ENCODE data around the gene RBM18.

The RBM18 gene

GRCh38 chr9:122228568-122229484 lies 35.8 kb downstream of the RBM18 start, which contains the start of gene LHX6:
LHX6 (minus strand) TSS chr9:122228957; CDS start chr9:122228740, 217 bp downstream.
- Histone ChIP-seq H3K27ac (ENCODE audit: low read length) (no peak within 1 kb of the TSS), H3K9me3 (ENCODE audit: insufficient read depth, low read depth, low read length) (peaks cover 6% of the 10 kb centered on the region; the same call in 1 of the 2 replicates), H3K9ac (ENCODE audit: low read depth, low read length) (no peak within 1 kb of the TSS), H3K36me3 (ENCODE audit: insufficient read depth, low read depth, low read length) (no peaks in the 10 kb centered on the region), H3K27me3 (ENCODE audit: insufficient read depth, low read length) (peaks cover 100% of the 10 kb centered on the region), H3K4me1 (ENCODE audit: insufficient read depth, low read length) (peaks cover 4% of the 10 kb centered on the region; the same call in 1 of the 2 replicates), H3K4me3 (ENCODE audit: low read length) (peak within 1 kb of the TSS; percentile 45; the same call in 1 of the 2 replicates)

- H3K27me3 ChIP-seq (ENCODE audit: insufficient read depth, low read length) = peaks cover 100% of the 10 kb centered on the region
- no peaks in the 10 kb centered on the region for H3K36me3 ChIP-seq (ENCODE audit: insufficient read depth, low read depth, low read length)
- no peak overlapping the region for H3K27ac ChIP-seq (ENCODE audit: low read length)
- H3K9me3 ChIP-seq (ENCODE audit: insufficient read depth, low read depth, low read length) = peaks cover 6% of the 10 kb centered on the region; the same call in 1 of the 2 replicates
- H3K4me3 ChIP-seq (ENCODE audit: low read length) = peak overlapping the region; percentile 45; the same call in 1 of the 2 replicates
- H3K9ac ChIP-seq (ENCODE audit: low read depth, low read length) = no peak overlapping the region
- peaks cover 4% of the 10 kb centered on the region; the same call in 1 of the 2 replicates for H3K4me1 ChIP-seq (ENCODE audit: insufficient read depth, low read length)
These were observed 36.5 kb downstream of the RBM18 start for GRCh38 chr9:122228191-122228567.

- no peak overlapping the region for H3K9ac ChIP-seq (ENCODE audit: low read depth, low read length)
- peaks cover 100% of the 10 kb centered on the region for H3K27me3 ChIP-seq (ENCODE audit: insufficient read depth, low read length)
- peaks cover 6% of the 10 kb centered on the region; the same call in 1 of the 2 replicates for H3K9me3 ChIP-seq (ENCODE audit: insufficient read depth, low read depth, low read length)
- H3K4me1 ChIP-seq (ENCODE audit: insufficient read depth, low read length) = no peaks in the 10 kb centered on the region
- no peak overlapping the region for H3K27ac ChIP-seq (ENCODE audit: low read length)
- peak overlapping the region; percentile 48 for H3K4me3 ChIP-seq (ENCODE audit: low read length)
- H3K36me3 ChIP-seq (ENCODE audit: insufficient read depth, low read depth, low read length) = no peaks in the 10 kb centered on the region
These were observed 37.1 kb downstream of the RBM18 start for GRCh38 chr9:122227575-122227900.

- no peak overlapping the region for H3K9ac ChIP-seq (ENCODE audit: low read depth, low read length)
- H3K9me3 ChIP-seq (ENCODE audit: insufficient read depth, low read depth, low read length) = peaks cover 6% of the 10 kb centered on the region; the same call in 1 of the 2 replicates
- H3K27ac ChIP-seq (ENCODE audit: low read length) = no peak overlapping the region
- H3K27me3 ChIP-seq (ENCODE audit: insufficient read depth, low read length) = peaks cover 100% of the 10 kb centered on the region
- peak overlapping the region; percentile 34; the same call in 1 of the 2 replicates for H3K4me3 ChIP-seq (ENCODE audit: low read length)
- no peaks in the 10 kb centered on the region for H3K4me1 ChIP-seq (ENCODE audit: insufficient read depth, low read length)
- no peaks in the 10 kb centered on the region for H3K36me3 ChIP-seq (ENCODE audit: insufficient read depth, low read depth, low read length)
These were observed 37.7 kb downstream of the RBM18 start for GRCh38 chr9:122226758-122227574.

- peaks cover 6% of the 10 kb centered on the region; the same call in 1 of the 2 replicates for H3K9me3 ChIP-seq (ENCODE audit: insufficient read depth, low read depth, low read length)
- no peak overlapping the region for H3K27ac ChIP-seq (ENCODE audit: low read length)
- H3K36me3 ChIP-seq (ENCODE audit: insufficient read depth, low read depth, low read length) = no peaks in the 10 kb centered on the region
- H3K9ac ChIP-seq (ENCODE audit: low read depth, low read length) = no peak overlapping the region
- no peaks in the 10 kb centered on the region for H3K4me1 ChIP-seq (ENCODE audit: insufficient read depth, low read length)
- H3K4me3 ChIP-seq (ENCODE audit: low read length) = no peak overlapping the region; the same call in 1 of the 2 replicates
- peaks cover 100% of the 10 kb centered on the region for H3K27me3 ChIP-seq (ENCODE audit: insufficient read depth, low read length)
These were observed 38.4 kb downstream of the RBM18 start for GRCh38 chr9:122226142-122226757.

- Histone ChIP-seq H3K4me1 (ENCODE audit: insufficient read depth, low read length) (peaks cover 4% of the 10 kb centered on the region; the same call in 1 of the 2 replicates), H3K36me3 (ENCODE audit: insufficient read depth, low read depth, low read length) (no peaks in the 10 kb centered on the region), H3K27ac (ENCODE audit: low read length) (no peak overlapping the region), H3K9ac (ENCODE audit: low read depth, low read length) (no peak overlapping the region), H3K4me3 (ENCODE audit: low read length) (no peak overlapping the region; the same call in 1 of the 2 replicates), H3K27me3 (ENCODE audit: insufficient read depth, low read length) (peaks cover 100% of the 10 kb centered on the region), H3K9me3 (ENCODE audit: insufficient read depth, low read depth, low read length) (peaks cover 6% of the 10 kb centered on the region; the same call in 1 of the 2 replicates)
These were observed 39.1 kb downstream of the RBM18 start for GRCh38 chr9:122225312-122226141.

- Histone ChIP-seq H3K36me3 (ENCODE audit: insufficient read depth, low read depth, low read length) (no peaks in the 10 kb centered on the region), H3K9ac (ENCODE audit: low read depth, low read length) (no peak overlapping the region), H3K4me3 (ENCODE audit: low read length) (no peak overlapping the region), H3K27me3 (ENCODE audit: insufficient read depth, low read length) (peaks cover 100% of the 10 kb centered on the region), H3K9me3 (ENCODE audit: insufficient read depth, low read depth, low read length) (peaks cover 11% of the 10 kb centered on the region; the same call in 1 of the 2 replicates), H3K4me1 (ENCODE audit: insufficient read depth, low read length) (peaks cover 8% of the 10 kb centered on the region; the same call in 1 of the 2 replicates), H3K27ac (ENCODE audit: low read length) (no peak overlapping the region)
These were observed 41.2 kb downstream of the RBM18 start for GRCh38 chr9:122223435-122223834.

GRCh38 chr9:122222791-122223190 lies 41.8 kb downstream of the RBM18 start:
- no peak overlapping the region for H3K4me3 ChIP-seq (ENCODE audit: low read length)
- H3K9ac ChIP-seq (ENCODE audit: low read depth, low read length) = no peak overlapping the region
- H3K27me3 ChIP-seq (ENCODE audit: insufficient read depth, low read length) = peaks cover 100% of the 10 kb centered on the region
- H3K4me1 ChIP-seq (ENCODE audit: insufficient read depth, low read length) = peaks cover 8% of the 10 kb centered on the region; the same call in 1 of the 2 replicates
- no peaks in the 10 kb centered on the region for H3K36me3 ChIP-seq (ENCODE audit: insufficient read depth, low read depth, low read length)
- H3K27ac ChIP-seq (ENCODE audit: low read length) = no peak overlapping the region
- H3K9me3 ChIP-seq (ENCODE audit: insufficient read depth, low read depth, low read length) = peaks cover 14% of the 10 kb centered on the region; the same call in 1 of the 2 replicates

GRCh38 chr9:122221183-122221811 lies 43.3 kb downstream of the RBM18 start:
- Histone ChIP-seq H3K27ac (ENCODE audit: low read length) (no peak overlapping the region), H3K36me3 (ENCODE audit: insufficient read depth, low read depth, low read length) (no peaks in the 10 kb centered on the region), H3K9me3 (ENCODE audit: insufficient read depth, low read depth, low read length) (peaks cover 13% of the 10 kb centered on the region; the same call in 1 of the 2 replicates), H3K4me3 (ENCODE audit: low read length) (peak overlapping the region; percentile 57; the same call in 1 of the 2 replicates), H3K4me1 (ENCODE audit: insufficient read depth, low read length) (peaks cover 8% of the 10 kb centered on the region; the same call in 1 of the 2 replicates), H3K27me3 (ENCODE audit: insufficient read depth, low read length) (peaks cover 100% of the 10 kb centered on the region), H3K9ac (ENCODE audit: low read depth, low read length) (no peak overlapping the region)

- peaks cover 8% of the 10 kb centered on the region; the same call in 1 of the 2 replicates for H3K4me1 ChIP-seq (ENCODE audit: insufficient read depth, low read length)
- H3K9ac ChIP-seq (ENCODE audit: low read depth, low read length) = no peak overlapping the region
- H3K36me3 ChIP-seq (ENCODE audit: insufficient read depth, low read depth, low read length) = no peaks in the 10 kb centered on the region
- peaks cover 8% of the 10 kb centered on the region; the same call in 1 of the 2 replicates for H3K9me3 ChIP-seq (ENCODE audit: insufficient read depth, low read depth, low read length)
- peak overlapping the region; percentile 57; the same call in 1 of the 2 replicates for H3K4me3 ChIP-seq (ENCODE audit: low read length)
- peaks cover 100% of the 10 kb centered on the region for H3K27me3 ChIP-seq (ENCODE audit: insufficient read depth, low read length)
- H3K27ac ChIP-seq (ENCODE audit: low read length) = no peak overlapping the region
These were observed 43.9 kb downstream of the RBM18 start for GRCh38 chr9:122220673-122221182.
